A673 (cell line): ENCODE data around the gene DNAH3.

ENCODE experiments used
- CTCF ChIP-seq: fragments of 300-800, 200-600 bp; sonication (generic); conservative IDR thresholded peaks from 2 replicates; pipeline ENCODE4 v1.5.1; 2017; ENCODE audit warnings: low read depth, mild to moderate bottlenecking, antibody characterized with exemption, low read length, moderate library complexity, mixed read lengths
- EZH2 ChIP-seq: fragments of 200-600 bp; sonication (generic); IDR thresholded peaks from 2 replicates; pipeline ENCODE4 v1.6.1; 2017; ENCODE audit warnings: borderline replicate concordance, low read depth, mild to moderate bottlenecking, mixed read lengths, antibody characterized with exemption, low read length; ENCODE audit not compliant: poor library complexity, severe bottlenecking

GRCh38 chr16:21197112-21197511 is 46.5 kb upstream of the DNAH3 start:
- no peak for TF ChIP-seq CTCF
- TF ChIP-seq EZH2 = no peak
